Ovary (tissue), 3 donors: ENCODE data around the gene COPA.

Source experiments
- POLR2A ChIP-seq: fragments of 450-650 bp; IDR thresholded peaks from one replicate; pipeline ENCODE4 v1.6.1; 2017; ENCODE audit warnings: antibody characterized with exemption, mild to moderate bottlenecking, moderate library complexity
- TF ChIP-seq, protein P1 (sequence below), 3 donors: fragments of 450-650 bp in 2 of 3; fragments of 200-600 bp in 1 of 3; IDR thresholded peaks; one replicate each; pipeline versions ENCODE4 v1.5.1 to v1.8.0; 2016 to 2022; ENCODE audit warnings: antibody characterized with exemption in 3 of 3, mild to moderate bottlenecking in 1 of 3
- donor health status: DM: no; HTN: no; CAD: no.

DNA sequence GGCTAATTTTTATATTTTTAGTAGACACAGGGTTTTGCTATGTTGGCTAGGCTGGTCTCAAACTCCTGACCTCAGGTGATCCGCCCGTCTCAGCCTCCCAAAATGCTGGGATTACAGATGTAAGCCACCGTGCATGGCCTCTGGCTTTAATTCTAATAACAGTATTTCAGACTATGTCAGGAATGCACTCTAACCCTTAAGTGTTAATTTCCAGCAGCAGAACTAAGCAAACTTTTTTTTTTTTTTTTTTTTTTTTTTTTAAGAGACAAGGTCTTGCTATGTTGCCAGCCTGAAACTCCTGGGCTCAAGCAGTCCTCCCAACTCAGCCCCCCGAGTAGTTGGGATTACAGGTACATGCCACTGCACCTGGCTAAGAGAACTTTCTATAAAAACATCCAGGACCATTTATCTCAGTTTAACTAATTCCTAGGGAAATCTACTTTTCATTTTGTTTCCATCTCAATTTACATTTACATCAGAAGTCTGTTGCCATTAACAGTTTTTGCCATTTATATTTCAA, 87.2 kb downstream of the COPA start:
- TF ChIP-seq, protein P1, sequence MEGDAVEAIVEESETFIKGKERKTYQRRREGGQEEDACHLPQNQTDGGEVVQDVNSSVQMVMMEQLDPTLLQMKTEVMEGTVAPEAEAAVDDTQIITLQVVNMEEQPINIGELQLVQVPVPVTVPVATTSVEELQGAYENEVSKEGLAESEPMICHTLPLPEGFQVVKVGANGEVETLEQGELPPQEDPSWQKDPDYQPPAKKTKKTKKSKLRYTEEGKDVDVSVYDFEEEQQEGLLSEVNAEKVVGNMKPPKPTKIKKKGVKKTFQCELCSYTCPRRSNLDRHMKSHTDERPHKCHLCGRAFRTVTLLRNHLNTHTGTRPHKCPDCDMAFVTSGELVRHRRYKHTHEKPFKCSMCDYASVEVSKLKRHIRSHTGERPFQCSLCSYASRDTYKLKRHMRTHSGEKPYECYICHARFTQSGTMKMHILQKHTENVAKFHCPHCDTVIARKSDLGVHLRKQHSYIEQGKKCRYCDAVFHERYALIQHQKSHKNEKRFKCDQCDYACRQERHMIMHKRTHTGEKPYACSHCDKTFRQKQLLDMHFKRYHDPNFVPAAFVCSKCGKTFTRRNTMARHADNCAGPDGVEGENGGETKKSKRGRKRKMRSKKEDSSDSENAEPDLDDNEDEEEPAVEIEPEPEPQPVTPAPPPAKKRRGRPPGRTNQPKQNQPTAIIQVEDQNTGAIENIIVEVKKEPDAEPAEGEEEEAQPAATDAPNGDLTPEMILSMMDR (IDR thresholded peaks at IDR 0.05), result no peak
- TF ChIP-seq POLR2A, result no peak
